Stimulated activated CD4-positive, alpha-beta T cell treated with anti-CD3 and anti-CD28 coated beads, Interleukin-15, amount 100 ng/mL, for 24 hours (primary cell): Measurements from ENCODE around the gene AGBL1.
"Not testable (repeated sequence)": the region's sequence is repeated elsewhere in the genome, so short reads cannot be mapped to it uniquely, and the experiment has no call there.

ENCODE experiments used
- DNase-seq: peaks from one replicate; pipeline ENCODE4 v3.0.0-alpha.2; 2020

Gene AGBL1

DNA sequence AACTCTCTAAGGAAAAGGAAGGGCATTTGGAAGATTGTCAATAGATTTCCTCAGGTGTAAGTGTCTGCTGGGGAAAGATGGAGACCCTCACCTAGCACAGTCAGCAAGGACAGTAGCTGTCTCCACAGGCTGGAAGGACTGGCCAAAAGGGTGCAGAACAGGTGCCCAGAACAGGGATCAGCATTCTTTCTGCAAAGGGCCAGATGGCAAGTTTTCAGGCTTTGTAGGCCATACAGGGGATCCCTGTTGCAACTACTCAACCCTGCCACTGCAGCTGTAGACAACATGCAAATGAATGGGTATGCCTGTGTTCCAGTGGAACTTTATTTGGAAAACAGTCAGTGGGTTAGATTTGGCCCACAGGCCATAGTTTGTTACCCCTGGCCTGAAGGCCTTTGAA, 8.1 kb downstream of the AGBL1 start:
- no peak for DNase-seq

DNA sequence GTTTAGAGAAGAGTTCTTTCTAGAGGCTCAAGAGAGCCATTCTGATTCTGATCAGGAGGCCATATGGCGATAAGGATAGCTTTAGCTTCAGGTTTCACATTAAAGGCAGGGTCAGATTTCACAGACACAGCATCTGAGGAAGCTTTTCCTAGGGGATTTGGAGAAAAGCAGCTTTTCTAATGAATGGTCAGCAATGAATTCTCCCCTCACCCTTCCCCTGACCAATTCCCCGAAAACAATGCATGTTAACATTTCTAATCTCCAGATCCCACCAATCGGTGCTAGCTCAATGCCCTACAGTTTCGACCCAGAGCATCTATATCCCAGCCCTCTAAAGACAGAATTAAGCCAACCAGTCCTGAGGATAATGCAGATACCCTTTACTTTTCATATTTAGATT, 9.8 kb downstream of the AGBL1 start:
- no peak for DNase-seq

DNA sequence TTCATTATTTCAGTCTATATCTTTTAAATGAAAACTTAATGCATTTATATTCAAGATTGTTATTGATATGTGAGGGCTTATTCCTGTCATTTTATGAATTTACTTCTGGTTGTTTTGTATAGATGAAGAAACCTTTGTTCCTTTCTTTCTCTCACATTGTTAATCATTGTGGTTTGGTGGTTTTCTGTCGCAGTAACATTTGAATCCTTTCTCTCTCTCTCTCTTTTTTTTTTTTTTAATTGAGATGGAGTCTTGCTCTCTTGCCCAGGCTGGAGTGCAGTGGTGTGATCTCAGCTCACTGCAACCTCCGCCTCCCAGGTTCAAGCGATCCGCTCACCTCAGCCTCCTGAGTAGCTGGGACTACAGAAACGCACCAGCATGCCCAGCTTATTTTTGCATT, 22.1 kb downstream of the AGBL1 start:
- DNase-seq: no peak

DNA sequence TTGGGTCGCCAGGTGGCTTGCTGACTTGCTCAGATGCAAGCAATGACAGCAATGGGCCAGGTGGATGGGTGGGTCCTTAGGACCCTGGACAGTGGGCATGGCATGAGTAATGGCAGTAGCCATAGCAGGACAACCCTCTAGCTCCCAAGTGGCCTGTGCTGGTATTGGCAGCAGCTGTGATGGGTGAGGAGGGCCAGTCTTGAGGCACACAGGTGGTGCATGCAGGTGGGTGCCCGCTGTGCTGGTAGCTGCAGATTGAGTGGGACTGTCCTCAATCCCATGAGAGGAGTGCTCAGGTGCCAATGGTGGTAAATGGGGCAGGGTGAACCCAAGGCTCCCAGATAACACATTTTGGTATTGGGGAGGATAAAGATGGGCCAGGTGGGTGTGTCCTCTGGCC, 24.2 kb downstream of the AGBL1 start:
- no peak for DNase-seq

DNA sequence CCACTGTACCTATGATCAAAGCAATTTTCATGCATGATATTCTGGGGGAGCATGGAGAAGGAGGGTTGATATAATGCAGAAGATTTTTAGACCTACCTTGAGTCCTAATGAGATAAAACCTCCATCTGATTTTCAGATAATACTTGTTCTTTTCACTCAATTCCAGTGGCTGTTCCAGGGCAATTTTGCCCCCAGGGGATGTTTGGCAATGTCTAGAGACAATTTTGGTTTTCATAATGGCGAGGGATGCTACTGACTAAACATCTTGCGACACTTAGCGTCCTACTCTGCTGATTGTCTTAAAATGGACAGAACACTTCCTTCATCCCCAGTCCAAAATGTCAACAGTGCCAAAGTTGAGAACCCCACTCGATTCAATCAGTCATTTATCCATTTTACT, 26.6 kb downstream of the AGBL1 start:
- no peak for DNase-seq

DNA sequence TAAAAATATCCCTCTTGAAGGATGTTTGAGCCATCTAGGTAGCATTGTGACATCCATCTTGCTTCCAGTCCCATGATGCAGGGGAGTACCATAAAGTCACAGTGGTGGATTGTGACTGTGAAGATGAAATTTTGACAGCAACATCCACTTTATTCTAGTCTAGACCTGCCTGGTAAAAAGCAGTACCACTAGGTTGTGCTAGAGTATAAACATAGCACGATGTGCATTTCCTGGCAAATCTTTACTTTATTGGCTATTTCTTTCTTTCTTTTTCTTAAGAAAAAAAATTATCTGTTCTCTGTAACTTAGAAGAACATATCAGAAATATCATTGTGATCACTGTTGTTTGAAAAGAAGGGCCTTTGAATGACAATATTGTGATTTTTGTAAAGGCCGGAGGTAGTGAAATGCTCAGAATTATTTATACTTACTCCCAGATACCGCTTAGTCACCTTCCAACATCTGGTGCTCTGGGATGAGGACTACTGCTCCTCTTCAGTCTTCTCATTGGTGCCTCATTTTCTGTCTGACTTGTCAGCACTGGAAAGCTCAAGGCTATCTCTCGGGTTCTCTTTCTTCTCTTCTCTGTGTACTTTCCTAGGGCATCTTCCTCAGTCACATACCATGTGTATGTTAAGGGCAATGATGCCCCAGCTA, 35.6 kb downstream of the AGBL1 start:
- DNase-seq: no peak

DNA sequence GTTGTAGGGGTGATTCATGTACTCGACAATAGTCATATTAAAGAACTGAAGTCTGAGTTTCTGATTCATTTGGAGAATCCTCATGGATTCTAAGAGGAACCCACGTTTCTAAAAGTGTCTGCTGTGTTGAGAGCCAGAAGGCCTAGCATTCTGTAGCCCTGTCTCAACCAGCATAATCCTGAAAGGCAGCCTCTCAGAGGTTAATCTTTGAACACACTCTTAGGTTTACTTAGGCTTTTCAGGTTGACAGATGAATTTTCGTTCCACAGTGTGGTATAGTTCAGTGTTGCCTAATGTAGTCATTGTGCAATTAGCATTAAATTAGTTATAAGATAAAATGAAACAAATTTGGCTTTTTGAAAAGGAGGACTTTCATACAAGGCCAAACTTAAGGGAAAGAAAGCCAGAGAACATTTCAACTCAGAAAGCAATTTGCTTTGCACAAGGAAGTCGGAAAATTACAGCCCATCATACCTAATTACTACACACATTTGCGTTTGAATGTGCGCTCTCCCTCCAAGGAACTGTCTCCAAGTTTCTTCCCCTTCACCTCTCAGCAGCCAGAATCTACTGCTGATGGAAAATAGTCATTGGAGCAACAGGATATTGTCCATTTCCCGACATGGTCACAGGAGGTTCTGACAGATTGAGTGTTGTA, 42.0 kb downstream of the AGBL1 start:
- DNase-seq: no peak

DNA sequence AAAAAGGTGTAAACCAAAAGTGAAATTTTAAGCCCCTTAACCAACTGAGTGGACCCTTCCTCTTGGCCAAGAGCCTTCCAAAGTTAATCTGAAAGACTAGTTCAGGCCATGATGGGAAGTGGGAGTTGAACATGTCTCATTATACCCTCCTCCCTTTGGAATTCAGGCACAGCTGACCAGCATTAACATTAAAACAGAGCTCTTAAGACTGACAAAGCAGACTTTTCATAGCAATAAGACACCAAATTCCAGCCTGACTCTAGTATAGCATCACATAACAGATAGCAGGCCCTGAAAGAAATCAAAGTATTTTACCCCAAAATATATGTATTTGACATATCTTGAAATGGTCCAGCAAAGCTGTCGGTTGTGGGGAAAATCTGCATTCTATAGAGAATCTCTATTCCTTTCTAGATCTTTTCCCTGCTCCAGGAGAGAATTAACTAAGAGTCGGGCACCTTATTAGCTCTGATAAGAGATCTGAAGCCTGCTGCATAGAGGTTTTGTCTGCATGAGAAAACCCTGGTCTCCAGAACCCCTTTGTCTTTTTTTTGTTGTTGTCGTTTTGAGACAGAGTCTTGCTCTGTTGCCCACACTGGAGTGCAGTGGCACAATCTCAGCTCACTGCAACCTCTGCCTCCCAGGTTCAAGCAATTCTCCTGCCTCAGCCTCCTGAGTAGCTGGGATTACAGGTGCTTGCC, 43.2 kb downstream of the AGBL1 start:
- DNase-seq: not testable (repeated sequence)

DNA sequence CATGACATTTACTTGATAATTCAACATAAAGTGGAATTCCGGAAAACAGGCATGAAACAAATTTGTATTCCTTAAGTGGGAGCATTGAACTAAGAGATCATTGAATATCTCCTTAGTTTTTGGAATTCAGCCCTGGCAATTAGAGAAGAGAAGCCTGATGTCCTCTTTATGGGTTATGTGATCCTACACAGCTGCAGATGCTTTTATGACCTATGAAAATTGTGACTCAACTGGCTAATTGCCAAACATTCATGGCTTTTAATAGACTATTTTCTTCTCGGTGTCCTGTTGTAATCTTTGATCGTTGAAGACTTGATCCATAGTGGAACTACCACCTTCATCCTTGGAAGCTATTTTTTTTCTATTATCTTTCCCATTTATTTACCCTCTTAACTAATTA, 46.1 kb downstream of the AGBL1 start:
- DNase-seq: no peak

DNA sequence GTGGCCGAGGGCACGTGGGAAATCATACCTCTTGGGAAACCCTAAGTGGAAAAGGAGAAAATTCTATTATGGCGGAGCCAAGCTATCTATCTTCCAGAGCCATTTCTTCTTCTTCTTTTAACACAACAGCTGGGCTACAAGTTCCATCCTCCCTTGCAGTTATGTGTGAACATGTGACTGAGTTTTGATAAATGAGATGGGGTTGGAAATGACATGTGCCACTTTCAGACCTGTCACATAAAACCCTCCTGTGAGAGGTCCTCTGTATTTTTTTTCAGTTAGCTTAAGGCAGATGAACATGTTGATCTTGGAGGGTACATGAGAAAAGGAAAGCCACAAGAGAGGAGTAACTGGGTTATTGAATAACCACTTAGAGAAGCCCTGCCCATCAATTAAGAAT, 47.9 kb downstream of the AGBL1 start:
- no peak for DNase-seq

DNA sequence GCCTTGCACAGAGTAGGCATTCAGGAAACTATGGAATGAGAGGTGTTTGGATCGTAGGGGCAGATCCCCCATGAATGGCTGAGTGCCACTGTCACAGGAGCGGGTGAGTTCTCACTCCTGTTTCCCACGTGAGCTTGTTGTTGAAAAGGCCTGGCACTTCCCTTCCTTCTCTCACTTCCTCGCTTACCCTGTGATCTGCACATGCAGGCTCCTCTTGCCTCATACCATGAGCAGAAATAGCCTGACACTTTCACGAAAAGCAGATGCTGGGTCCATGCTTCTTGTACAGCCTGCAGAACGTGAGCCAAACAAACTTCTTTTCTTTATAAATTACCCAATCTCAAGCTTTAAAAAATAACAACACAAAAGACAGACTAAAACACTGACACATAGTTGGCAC, 55.4 kb downstream of the AGBL1 start:
- DNase-seq: no peak

DNA sequence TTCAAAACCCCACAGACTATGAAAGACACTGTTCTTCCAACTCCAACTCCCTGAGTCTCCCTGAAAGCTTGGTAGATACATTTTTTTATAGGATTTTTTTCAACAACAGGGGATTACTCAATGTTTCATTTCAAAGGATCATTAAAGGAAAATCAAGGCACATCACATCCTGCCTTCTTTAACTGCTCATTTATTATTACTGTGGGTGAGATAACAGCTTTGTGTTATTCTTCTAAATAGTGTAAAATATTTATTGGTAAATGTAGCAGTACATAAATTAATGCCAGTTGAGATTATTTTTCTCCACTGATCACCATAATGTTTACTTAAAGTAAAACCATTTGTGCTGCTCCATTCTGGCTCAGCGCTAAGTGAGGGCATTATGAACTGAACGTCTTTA, 57.2 kb downstream of the AGBL1 start:
- DNase-seq: no peak

DNA sequence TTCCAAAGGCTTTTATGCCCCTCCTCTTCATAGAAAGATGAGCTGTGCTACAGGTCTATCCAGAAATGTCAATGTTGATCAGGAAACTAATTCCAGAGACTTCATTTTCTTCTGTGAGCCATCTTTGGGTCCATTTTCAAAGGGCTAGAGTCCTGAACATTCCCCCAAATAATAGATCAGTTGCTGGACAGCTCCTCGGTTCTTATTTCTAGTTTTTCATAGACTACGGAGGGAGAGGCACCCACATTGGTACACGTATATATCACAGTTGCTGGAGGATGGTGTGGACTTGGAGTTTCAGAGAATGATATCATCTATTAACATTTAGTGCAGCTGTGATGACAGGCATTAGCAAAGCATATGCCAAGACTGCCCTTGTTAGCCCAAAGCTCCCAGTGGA, 59.1 kb downstream of the AGBL1 start:
- no peak for DNase-seq

DNA sequence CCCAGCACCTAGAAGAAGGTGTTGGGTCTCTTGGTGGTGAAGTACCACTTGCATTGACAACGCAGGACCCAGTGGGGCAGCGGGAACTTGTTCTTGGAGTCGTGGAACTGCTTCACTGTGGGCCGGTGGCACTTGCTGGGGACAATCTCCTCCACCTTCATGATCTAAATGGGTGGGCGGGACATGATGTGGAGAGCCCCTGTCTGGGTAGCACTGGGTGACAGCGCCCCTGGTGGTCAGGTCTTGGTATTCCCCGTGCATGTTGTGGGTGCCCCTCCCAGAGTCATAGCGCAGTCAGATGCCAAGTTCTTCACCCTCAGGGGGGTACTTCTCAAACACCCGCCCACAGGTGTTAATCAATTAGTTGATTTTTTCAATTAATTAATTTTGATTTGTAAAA, 60.2 kb downstream of the AGBL1 start:
- DNase-seq: peak; percentile 53

DNA sequence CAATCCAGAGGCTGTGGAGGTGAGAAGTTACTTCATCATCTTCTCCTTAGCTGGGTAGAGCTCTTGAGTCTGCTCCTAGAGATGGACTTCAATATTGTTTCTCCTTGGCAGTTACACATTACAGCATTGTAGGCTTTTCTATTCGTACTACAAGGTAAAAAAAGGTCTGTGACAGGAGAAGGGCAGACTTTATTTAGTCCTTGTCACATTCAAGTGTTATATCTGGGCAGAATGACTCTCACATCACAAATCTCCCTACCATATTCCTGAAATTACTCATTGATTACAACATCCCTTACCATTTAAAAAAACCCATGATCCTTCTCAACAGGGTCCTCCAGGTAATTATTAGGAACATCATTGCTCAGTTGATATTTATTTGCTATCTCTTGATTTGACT, 75.0 kb downstream of the AGBL1 start:
- DNase-seq: no peak

DNA sequence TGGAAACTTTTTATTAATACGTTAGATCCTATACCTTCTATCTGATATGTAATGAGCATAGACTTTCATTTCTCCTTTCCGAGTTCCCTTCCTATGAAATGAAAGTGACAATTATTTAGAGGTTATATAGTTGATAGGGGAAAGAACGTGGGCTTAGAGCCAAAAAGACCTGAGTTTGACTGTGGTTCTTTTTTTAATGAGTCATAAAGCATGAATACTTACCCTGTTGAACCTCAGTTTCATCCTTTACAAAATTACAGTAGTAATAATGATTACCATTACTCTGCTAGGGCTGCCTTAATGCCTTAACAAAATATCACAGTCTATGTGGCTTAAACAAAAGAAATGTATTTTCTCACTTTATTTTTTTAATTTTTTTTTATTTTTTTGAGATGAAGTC, 75.9 kb downstream of the AGBL1 start:
- no peak for DNase-seq

DNA sequence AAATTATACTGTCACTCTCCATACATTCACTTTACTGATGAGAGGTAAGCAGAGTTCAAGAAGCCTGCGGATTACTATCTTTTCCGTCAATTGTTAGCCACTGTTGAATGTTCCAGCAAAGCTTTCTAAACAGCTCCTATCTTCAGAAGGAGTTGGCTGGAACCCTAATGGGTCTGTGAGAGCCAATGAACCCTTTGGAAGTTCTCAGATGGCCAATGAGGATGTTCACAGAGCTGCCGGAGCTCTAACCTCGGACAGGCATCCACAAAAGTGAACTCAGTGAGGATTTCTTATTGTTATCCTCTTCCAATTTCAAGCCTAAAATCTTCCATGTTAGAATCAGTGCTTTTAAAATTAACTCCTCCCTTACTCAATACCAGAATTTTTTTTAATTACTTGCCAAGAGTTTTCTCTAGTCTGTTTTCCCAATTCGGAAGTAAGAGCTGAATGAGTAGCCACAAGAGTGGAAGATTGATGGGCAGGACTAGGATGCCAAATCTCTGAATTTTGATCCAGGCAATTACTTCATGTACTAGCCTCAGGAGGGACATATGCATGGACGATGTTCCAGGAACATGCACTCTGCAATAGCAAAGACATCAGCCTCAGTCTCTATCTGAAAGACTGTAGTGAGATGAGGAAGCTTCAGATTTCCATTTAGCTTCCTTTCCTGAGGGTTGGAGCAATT, 78.1 kb downstream of the AGBL1 start:
- no peak for DNase-seq

DNA sequence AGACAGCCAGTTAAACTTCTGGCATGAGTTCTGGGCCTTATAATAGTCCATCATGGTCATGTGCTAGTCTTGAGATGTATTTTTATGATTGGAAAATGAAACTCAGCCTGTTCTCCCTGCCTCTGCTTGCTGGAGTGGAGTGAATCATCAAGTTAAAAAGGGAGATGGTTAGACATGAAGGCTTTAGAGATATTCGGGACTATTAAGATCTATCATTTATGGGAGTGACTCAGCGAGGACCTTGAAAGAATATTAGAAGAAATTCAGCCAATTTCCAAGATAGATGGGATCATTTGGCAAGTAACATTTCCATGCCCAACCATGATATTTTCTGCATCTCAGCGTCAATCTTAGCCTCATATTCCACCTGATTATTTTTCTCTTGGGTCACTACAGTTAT, 79.8 kb downstream of the AGBL1 start:
- no peak for DNase-seq

DNA sequence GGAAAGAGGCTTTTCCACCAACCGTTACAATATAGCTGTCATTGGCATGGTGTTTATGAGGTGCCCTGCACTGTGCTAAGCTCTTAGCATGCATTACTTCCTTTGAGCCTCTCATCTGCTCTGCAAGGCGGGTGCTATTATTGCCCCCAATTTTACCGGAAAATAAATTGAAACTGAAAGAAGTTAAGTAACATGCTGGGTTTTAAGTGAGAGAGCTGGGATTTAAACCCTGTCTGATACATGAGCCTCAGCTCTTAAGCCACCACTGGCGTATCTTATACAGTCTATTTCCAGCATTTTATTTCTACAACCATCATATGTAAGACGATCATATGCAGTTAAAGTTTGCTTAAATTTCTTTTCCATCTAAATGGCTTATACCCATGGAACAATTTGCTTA, 81.6 kb downstream of the AGBL1 start:
- no peak for DNase-seq

DNA sequence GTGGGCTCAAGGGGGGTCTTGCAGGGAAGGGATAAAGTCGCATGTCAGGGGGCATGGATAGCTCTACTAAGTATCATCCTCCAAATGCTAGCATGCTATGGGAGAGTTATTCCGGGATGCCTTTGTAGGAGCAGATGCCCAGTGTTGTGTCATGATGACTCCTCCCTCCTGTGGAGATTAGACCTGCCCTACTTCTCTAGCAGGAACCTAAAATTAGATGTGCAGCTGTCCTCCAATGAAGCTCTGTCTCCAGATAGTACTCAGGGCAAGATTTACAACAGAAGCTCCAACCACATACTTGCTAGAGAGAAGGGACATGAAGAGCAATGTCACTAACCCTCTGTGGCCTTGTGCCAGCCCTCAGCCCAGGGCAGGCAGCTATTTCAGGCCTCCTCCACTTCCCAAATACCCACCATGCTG, 82.5 kb downstream of the AGBL1 start:
- DNase-seq: no peak

DNA sequence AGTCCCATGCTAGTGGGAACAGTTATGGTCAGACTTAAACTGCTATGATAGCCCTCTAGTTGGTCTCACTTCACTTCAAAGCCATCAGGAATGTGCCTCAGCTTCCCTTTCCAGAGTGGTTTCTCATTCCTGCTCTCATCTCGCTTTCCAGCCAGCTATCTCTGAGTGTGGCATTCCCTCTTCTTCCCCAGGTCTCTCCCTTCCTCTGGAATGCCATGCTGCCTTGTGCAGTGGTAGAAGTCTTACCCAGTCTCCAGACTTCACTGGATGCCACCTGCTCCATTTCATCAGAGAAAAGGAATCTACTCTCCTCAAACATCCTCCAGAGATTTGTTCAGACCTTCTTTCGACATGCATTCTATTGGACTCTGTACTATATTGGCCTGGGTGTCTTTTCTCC, 83.0 kb downstream of the AGBL1 start:
- no peak for DNase-seq

DNA sequence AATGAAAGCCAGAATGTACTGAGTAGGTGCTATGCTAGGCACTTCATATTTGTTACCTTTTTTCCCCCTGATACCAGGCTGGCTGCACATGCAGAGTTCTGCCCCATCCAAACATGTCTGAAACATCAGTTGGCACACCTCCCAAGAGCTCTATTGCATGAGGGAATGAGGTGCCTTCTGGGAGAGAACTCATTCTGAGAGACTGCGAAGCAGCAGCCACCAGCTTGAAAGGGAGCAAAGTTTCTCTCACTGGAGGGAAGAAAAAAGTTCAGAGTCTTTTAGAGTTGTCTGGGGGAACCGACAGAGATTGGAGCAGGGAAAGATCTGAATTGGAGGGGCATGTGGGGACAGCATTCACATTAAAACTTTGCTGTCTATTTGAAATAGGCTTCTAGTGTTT, 84.1 kb downstream of the AGBL1 start:
- DNase-seq: no peak

DNA sequence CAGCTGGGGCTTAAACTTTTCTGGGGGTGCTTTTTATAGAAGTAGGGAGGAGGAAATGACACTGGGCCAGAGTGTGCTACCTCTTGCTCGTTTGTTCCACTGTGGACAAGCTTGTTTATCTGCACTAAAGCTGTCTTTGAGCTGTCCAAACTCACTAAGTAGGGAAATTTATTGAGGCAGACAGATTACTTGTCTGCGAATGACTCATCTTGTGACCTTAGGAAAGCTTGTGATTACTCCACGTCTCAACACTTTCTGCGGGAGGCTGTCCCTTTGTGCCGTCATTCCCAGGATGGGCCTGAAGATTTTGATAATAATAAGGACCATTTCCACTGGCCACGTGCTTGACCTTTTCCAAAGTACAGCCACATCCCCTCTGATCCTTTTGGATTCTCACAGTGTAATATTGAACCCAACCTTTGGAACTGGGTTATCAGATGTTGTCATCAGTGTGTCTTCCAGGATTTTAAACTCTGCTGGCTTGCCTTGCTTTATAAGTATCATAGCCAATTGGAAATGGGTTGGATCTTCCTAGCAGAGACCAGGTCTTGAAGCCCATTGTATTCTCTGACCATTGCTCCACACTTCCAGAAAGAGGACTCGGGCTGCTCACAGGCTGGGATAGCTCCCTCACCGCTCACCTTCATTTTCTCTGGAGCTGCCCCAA, 84.7 kb downstream of the AGBL1 start:
- no peak for DNase-seq
